ENCODE data around the gene PKNOX1. TPM values are rescaled to one million over a fixed set of nuclear protein-coding genes. Genes with fewer than 3 reads are reported as not detected.
"Not testable (repeated sequence)": the region's sequence is repeated elsewhere in the genome, so short reads cannot be mapped to it uniquely, and the experiment has no call there.

The PKNOX1 gene
- total and polyA plus RNA-seq, 2 donors: 16.0 to 19.2 TPM

DNA sequence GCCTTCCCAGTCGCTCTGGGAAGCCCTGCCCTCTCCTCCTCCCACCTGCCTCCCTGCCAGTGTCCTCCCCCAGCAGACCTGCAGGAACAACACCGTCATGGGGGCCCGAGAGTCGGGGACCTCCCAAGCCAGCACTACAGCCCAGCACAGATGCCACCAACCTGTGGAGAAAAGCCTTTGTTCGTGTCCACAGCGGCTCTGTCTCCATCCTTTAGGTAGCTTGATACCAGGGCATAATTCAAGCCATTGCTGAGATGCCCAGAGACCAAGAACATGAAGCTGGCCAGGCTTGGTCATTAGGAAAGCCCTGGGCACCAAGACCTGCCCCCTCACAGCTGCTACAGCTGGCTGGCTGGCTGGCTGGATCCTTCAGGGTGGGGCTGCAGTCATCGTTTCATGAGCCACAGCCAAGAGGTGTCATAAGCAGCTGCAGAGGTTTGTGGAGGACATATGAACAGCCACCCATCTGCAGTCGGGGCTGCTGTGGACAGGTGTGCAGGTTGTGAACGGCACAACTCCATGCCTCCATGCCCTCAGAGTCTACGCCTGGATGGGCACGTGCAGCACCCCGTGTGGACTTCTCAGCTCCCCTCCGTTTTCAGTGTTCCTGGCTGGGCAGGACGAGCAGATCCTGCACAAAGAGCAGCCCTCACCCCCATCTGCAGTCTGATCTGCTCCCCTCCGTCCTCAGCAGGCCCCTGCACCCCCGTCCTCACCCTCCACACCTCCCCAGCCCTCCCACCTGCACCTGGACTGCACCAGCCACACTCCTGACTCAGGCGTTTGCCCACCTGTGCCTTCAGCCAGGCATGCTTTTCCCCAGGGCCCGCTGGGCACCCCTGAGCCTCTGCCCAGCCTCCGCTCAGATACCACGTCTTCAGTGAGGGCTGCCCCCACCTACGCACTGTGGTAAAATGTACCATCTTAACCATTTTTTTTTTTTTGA is 71.8 kb downstream of the PKNOX1 start:
- H3K27ac ChIP-seq (ENCODE audit: low read depth); H3K4me3 ChIP-seq (ENCODE audit: low read depth, low read length); DNase-seq (ENCODE audit: extremely low spot score); H3K4me1 ChIP-seq (ENCODE audit: insufficient read depth); H3K36me3 ChIP-seq (ENCODE audit: insufficient read depth): not testable (repeated sequence)
- WGBS: 44% methylated on average over 19 of the region's 21 CpGs

DNA sequence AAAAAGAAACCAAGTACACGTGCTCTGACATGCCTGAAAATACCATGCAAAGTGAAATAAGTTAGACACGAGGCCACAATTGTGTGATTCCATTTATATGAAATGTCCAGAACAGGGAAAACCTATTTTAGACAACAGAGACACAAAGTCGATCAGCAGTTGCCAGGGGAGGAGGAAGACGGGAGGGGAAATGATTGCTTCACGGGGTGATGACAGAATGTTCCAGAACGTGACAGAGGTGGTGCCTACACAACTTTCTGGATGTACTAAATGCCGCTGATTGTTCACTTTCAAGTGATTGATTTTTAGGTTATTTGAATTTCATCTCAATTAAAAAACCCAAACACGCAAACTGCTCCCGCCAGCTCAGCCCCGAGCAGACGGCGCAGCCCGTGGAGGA is 78.8 kb downstream of the PKNOX1 start:
- not testable (repeated sequence) for H3K4me3 ChIP-seq (ENCODE audit: low read depth, low read length); H3K4me1 ChIP-seq (ENCODE audit: insufficient read depth); H3K36me3 ChIP-seq (ENCODE audit: insufficient read depth); H3K27ac ChIP-seq (ENCODE audit: low read depth); DNase-seq (ENCODE audit: extremely low spot score)
- no CpG with 5 or more reads among the region's 13 CpGs for WGBS

DNA sequence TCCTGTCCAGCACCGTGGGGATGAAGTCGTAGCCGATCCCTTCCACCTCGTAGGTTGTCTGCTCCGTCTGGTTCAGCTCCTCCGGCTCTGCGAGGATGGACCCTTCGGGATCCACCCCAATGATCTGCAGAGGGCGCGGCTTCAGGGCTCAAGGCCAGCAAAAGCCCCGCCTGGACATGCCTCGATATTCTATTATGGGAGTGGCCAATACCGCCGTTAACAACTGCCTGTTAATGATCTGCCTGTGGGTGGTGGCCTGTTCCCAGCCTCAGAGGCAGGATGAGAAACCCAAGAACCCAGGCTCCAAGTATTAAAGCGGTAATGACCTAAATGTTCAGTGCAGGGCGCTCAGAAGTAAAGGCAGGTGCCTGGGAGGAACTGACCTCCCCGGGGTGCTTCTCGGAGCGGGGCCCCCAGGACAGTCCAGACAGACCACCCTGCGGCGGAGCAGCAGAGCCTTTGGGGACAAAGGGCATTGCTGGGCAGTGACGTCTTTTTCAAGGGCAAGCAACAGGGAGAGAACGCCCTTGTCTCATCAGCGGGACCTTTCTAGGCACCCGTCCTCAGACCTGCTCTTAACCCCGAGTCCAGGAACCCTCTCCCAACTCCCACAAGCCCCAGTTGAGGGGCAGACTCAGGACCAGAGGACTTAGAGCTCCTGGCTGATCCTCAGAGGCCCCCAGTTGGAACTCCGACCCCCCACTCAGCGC is 88.7 kb downstream of the PKNOX1 start:
- H3K4me1 ChIP-seq (ENCODE audit: insufficient read depth); H3K4me3 ChIP-seq (ENCODE audit: low read depth, low read length); H3K27ac ChIP-seq (ENCODE audit: low read depth); H3K36me3 ChIP-seq (ENCODE audit: insufficient read depth); DNase-seq (ENCODE audit: extremely low spot score): not testable (repeated sequence)
- WGBS: 94% methylated on average over 2 of the region's 28 CpGs

DNA sequence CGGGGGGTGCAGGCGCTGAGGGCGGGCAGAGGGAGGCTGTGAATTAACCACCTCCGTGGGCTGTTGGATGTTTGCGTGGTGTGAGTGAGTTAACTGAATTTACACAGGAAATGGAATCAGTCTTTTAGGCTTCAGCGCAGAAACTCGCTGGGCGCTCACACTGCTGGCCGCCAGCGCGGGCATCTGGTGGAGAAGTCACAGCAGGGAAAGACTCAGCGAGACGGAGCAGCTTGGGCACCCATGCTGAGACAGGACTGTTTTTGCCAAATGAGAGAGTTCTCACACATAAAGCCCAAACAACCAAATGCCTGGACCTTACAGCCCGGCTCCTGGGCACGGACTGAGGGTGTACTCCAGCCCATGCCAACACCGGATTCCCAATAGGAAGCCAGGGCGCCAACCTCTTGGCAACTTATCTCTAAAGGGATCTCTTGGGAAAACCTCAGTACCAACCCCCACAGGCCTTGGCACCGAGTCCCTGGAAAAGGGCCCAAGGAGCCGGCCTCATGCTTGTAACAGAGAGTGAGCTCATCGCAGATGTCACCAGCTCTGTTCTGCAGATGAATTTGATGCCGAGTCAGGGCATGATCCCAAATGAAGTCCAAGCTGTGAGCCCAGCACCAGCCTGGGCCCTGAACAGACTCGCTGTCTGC is 90.0 kb downstream of the PKNOX1 start:
- no CpG with 5 or more reads among the region's 22 CpGs for WGBS
- not testable (repeated sequence) for H3K4me3 ChIP-seq (ENCODE audit: low read depth, low read length); DNase-seq (ENCODE audit: extremely low spot score); H3K36me3 ChIP-seq (ENCODE audit: insufficient read depth); H3K4me1 ChIP-seq (ENCODE audit: insufficient read depth); H3K27ac ChIP-seq (ENCODE audit: low read depth)

DNA sequence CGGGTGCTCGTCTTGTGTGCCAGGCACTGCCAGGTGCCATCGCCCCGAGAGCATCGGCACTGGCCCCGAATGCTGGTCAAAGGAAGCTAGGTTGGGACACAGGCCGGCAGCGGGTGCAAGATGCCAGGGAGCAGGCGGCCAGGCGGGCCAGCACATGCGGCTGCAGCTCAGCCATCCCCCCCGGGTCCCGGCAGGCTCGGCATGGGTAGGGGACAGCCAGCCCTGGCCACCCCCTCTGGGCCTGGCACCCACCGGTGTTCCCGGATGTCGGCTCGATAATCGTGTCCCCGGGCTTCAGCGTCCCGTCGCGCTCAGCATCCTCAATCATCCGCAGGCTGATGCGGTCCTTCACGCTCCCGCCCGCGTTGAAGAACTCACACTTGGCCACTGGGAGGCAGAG is 91.6 kb downstream of the PKNOX1 start:
- H3K4me3 ChIP-seq (ENCODE audit: low read depth, low read length); H3K36me3 ChIP-seq (ENCODE audit: insufficient read depth); H3K27ac ChIP-seq (ENCODE audit: low read depth); H3K4me1 ChIP-seq (ENCODE audit: insufficient read depth); DNase-seq (ENCODE audit: extremely low spot score): not testable (repeated sequence)
- WGBS: 98% methylated on average over 10 of the region's 30 CpGs

DNA sequence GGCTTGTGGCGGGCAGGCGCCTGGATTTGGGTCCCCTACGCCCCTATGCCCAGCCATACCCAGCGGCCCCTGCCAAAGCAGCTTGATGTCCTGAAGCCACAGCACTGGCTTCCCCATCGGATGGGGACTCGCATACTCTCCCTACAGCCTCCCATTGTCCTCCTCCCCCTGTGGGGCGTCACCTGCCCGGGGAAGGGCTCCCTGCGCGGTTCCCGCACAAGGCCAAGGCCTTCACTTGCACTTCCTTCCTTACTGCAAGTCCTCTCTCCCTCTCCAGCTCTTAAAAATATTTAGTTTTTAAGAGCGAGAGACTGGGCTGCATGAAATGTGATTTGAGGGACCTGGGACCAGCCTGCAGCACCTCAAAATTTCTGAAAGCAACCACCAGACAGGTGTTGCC is 92.3 kb downstream of the PKNOX1 start:
- H3K27ac ChIP-seq (ENCODE audit: low read depth); H3K4me3 ChIP-seq (ENCODE audit: low read depth, low read length); DNase-seq (ENCODE audit: extremely low spot score); H3K36me3 ChIP-seq (ENCODE audit: insufficient read depth); H3K4me1 ChIP-seq (ENCODE audit: insufficient read depth): not testable (repeated sequence)
- WGBS: 85% methylated on average over 1 of the region's 12 CpGs

DNA sequence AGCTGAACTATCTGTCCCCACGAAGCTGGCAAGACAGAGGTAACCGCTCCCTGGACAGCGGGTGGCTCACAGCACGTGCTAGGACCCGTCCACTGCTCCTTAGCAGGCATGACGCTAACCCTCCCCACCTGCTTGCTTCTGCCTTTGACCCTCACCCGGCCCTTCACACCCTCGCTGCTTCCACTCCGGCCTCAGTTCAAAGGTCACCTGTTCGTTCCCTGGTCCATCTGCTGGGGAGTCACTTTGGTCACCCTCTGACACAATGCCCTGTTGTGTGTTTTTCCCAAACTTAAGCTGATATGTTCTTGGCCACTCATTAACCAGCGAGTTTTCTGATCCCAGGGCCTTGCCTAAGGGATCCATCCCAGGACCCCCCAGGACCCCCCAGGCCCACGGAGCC is 93.7 kb downstream of the PKNOX1 start:
- H3K27ac ChIP-seq (ENCODE audit: low read depth); DNase-seq (ENCODE audit: extremely low spot score); H3K4me3 ChIP-seq (ENCODE audit: low read depth, low read length); H3K4me1 ChIP-seq (ENCODE audit: insufficient read depth); H3K36me3 ChIP-seq (ENCODE audit: insufficient read depth): not testable (repeated sequence)
- WGBS: 91% methylated on average over 4 of the region's 12 CpGs

DNA sequence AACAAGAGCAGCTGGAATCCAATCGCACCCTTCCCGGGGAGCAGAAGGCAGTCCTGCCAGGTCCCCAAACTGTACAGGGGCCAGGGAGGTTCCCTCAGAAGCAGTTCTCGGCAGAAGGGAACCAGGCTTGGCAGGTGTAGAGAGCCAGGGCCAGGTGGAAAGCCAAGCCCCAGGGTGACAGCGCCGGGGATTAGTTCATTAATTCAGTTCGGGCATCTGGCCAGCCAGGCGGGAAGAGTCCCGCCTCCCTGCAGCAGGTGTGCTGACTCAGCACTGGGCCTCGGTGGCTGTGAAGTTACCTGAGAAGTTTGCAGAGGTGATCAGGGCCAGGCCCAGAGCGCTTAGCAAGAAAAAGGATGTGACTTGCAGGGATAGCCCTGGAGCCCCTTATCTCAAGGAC is 95.3 kb downstream of the PKNOX1 start:
- H3K36me3 ChIP-seq (ENCODE audit: insufficient read depth); DNase-seq (ENCODE audit: extremely low spot score); H3K27ac ChIP-seq (ENCODE audit: low read depth); H3K4me1 ChIP-seq (ENCODE audit: insufficient read depth); H3K4me3 ChIP-seq (ENCODE audit: low read depth, low read length): not testable (repeated sequence)
- WGBS: no CpG with 5 or more reads among the region's 10 CpGs

DNA sequence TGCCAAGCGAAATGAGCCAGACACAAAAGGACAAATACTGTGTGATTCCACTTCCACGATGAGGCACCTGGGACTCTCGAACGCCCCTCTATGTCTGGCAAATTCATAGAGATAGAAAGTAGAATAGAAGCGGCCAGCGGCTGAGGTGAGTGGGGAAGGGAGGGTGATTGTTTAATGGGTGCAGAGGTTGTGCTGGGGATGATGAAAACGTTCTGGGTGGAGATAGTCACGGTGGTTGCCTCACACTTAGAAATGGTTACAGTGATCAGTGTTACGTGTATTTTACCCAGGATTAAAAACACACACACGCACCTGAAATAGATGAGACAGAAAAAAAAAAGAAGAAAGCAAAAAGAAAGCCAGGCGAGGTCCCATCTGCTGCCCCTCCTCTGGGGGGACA is 98.4 kb downstream of the PKNOX1 start:
- WGBS: no CpG with 5 or more reads among the region's 11 CpGs

DNA sequence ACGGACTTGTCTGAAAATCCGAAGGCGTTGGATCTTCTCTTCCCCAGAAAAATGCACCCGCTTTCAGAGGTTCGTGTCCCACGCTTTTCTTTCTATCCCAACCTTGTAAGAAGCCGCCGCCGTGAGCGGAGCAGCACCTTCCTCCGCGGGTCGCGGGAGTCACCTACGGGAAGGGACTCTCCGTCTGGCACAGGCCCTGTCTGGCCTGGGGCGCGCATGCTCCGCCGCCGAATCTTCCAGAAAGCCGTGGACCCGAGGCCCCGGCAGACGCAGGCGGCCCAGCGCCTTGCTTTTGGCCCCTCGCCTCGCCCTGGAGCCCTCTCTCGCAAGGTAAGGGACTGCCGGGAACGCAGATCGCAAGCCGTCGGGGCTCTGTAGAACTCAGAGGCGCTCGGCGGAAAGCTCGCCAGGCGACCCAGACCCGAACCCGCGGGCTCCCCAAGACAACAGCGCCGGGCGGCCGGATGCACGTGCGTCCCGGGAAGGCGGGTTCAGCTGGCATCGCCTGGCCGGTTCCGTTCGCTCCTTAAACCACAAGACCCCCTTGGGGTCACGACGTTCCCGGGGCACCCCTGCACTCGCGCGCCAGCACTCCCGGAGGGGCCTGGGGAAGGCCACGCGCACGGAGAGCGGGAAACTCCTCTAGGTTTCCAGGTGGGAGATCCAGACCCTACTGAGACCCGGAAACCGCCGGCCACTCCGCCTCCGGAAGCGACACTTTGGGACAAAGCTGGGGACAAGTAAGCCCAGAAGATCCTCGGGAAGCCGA is 100.2 kb downstream of the PKNOX1 start:
- WGBS: no CpG with 5 or more reads among the region's 74 CpGs
- H3K4me3 ChIP-seq (ENCODE audit: low read depth, low read length); DNase-seq (ENCODE audit: extremely low spot score); H3K27ac ChIP-seq (ENCODE audit: low read depth); H3K4me1 ChIP-seq (ENCODE audit: insufficient read depth); H3K36me3 ChIP-seq (ENCODE audit: insufficient read depth): not testable (repeated sequence)

More for the DNA sequence above, 98.4 kb downstream of the PKNOX1 start:
- DNase-seq (ENCODE audit: extremely low spot score); H3K27ac ChIP-seq (ENCODE audit: low read depth); H3K36me3 ChIP-seq (ENCODE audit: insufficient read depth); H3K4me3 ChIP-seq (ENCODE audit: low read depth, low read length); H3K4me1 ChIP-seq (ENCODE audit: insufficient read depth): not testable (repeated sequence)

DNA sequence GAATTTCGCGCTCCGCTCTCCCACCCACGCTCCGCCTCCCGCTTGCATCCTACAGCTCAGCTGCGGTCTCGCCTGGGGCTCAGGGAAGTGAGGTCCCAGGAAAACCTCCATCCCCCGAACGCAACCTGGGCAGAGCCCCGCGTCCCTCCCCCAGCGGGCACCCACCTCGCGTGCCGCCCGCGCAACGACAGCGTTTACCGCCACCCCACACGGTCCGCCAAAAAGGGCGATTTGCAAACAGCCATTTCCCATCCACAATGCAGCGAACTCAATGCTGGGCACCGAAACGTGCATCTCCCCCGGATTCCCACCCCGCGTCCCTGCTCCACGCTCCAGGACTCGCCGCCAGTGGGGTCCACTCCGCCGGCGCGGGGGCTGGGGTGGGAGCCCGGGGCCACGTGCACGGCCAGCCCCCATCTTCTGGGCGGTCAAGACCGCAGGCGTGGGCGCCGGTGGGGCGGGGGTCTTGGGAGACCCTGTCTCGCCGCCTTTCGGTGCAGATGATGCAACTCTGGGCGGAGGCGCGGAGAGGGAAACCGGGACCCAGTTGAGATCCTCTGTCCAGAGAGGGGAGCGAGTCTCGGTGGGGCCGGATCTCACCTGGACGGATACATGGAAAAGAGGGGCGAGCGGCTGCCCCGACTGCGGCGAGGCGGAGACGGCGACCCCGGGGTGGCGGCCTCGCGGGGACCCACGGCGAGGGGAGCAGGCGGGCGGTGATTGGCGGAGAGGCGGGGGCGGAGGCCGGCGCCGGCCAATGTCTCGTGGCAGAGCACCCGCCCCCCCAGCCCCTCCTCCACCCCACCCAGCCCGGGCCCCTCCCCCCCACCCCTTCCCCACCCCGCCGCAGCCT is 101.0 kb downstream of the PKNOX1 start, which contains the start of gene CBS:
CBS (minus strand) TSS at position 666 of the 853 bp plus-strand sequence. CDS start 3,642 bp downstream, outside the sequence.
- not testable (repeated sequence) for H3K4me1 ChIP-seq (ENCODE audit: insufficient read depth); DNase-seq (ENCODE audit: extremely low spot score); H3K27ac ChIP-seq (ENCODE audit: low read depth); H3K36me3 ChIP-seq (ENCODE audit: insufficient read depth); H3K4me3 ChIP-seq (ENCODE audit: low read depth, low read length)
- WGBS: no CpG with 5 or more reads among the region's 84 CpGs

DNA sequence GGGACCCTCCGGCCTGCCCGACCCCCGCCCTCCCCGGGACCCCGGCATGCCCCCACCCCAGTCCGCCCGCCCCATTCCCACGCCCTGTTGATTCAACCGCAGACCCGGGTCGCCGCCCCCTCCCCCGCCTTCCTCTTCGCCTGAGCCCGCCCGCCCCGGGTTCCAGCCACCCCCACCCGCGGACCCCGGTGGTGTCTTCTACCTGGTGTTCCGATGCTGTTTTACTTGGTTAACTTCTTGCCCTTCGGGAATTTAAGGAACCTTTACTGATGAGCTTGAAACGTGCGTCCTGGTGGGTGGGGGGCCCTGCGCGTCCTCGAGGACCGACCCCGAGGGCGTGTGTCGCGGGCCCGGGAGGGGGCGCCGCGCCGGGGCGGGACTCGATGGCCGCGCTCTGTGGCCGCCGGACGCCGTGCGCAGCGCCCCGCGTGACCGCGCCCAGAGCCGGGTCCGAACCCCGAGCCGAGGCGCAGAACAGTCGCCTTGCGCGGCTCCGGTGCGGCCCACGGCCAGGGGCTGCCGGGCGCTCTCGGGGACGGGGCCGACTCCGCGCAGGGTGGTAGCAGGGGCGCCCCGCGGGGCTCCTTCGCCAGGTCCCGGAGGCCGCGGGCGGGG is 101.8 kb downstream of the PKNOX1 start:
- H3K36me3 ChIP-seq (ENCODE audit: insufficient read depth); H3K27ac ChIP-seq (ENCODE audit: low read depth); DNase-seq (ENCODE audit: extremely low spot score); H3K4me3 ChIP-seq (ENCODE audit: low read depth, low read length); H3K4me1 ChIP-seq (ENCODE audit: insufficient read depth): not testable (repeated sequence)
- WGBS: no CpG with 5 or more reads among the region's 77 CpGs
